GM21737 (cell line): ENCODE measurements around the gene RAMP2.
A peak's percentile ranks its signal among the peaks of the same experiment; 100 is the strongest.
"Not testable (repeated sequence)": the region's sequence is repeated elsewhere in the genome, so short reads cannot be mapped to it uniquely, and the experiment has no call there.

ENCODE experiments used
- ATAC-seq: cut with Tn5 transposase; IDR thresholded peaks from one replicate; pipeline ENCODE4 v1.9.1; 2021; ENCODE audit warnings: mild to moderate bottlenecking, moderate library complexity; ENCODE audit not compliant: unreplicated experiment

The RAMP2 gene, protein sequence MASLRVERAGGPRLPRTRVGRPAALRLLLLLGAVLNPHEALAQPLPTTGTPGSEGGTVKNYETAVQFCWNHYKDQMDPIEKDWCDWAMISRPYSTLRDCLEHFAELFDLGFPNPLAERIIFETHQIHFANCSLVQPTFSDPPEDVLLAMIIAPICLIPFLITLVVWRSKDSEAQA

DNA sequence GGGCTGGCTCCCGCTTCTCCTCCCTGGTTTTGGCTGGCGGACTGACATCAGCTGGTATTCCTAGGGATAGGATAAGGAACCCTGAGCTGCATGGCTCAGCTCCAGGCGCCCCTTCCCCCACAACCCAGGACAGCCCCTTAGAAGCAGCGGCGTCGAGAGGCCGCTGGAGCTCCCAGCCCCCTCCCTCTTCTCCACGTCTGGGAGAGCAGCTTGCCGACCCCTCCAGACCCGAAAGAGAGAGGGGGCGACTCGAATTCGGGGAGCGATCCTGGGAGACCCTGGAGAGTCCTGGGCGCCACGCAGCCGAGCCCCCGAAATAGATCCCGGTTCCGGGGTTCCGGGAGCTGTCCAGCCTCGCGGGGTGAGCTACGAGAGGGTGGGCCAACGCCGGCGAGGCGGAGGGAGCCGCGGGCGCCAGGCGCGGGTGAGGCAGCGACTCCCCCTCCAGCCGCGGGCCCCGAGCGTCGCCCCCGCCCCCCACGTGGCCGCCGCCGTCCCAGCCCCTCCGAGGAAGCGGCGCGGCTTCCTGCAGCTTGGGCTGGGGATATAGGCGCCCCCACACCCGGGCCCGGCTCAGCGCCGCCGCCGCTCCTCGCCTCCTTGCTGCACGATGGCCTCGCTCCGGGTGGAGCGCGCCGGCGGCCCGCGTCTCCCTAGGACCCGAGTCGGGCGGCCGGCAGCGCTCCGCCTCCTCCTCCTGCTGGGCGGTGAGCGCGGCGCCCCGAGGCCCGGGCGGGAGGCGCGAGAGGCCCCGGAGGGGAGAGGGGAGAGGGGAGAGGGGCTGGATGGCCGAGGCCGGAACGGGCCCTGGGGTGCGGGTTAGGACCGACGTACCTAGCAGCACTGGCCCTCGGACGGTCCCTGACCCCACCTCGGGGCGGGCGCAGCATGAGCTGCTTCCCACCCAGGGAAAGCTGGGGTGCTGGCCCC lies at the start of gene RAMP2:
TSS of gene RAMP2 (plus strand) at position 576 of the 930 bp plus-strand sequence. CDS start at position 611, 35 bp downstream.
- ATAC-seq, result no peak

DNA sequence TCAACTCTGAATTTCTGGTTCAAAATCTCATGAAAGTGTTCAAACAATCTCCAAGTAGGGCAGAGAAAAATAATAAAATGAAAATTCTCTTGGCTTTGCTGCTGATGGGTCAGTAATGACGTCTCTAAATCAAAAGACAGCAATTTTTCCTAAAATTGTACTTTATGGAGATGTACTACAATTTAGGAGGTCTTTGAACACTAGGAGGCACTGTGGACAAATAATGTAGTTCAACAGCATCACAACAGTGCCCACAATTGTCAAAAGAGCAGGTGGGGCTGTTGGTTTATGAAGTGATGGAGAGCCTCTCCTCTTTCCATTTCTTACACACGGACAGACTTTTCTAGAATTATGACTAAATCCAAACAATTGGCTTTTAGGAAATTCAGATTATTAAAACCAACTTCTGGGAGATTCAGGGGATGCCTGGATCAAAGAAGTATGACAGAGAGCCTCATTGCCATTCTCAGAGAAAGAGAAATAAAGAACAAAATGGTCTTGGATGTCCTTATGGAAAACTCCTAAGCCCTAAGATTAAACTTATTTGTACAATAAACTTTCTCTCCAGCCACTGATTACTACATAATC lies 39.9 kb upstream of the RAMP2 start:
- ATAC-seq, result no peak

DNA sequence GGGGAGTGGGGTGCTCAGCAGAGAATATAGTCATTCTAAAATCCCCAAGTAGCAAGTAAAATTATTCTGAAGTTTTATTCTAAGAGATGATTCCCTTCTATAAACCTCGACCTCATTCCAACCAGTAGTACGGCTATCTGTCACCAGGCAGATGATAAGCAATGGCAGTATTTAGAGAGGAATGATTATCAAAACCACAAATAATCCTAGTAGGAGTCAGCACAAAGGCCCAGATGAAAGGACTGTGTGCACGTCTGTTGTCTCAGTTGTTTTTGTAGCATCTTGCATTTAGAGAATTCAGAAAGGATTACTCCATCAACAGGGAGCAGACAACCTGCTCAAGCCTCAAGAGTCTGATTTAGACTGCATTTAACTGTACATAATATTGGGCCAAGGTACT lies 37.4 kb upstream of the RAMP2 start:
- no peak for ATAC-seq

DNA sequence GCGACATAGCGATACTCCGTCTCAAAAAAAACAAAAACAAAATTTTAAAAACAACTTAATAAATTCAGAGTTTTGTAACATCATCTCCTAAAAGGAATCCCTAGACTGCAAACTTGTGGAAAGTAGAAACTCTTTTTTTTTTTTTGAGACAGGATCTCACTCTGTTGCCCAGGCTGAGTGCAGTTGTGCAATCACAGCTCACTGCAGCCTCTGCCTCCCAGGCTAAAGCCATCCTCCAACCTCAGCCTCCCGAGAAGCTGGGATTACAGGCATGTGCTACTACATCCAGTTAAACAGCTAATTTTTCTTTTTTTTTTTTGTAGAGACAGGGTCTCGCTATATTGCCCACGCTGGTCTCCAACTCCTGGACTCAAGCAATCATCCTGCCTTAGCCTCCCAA lies 35.9 kb upstream of the RAMP2 start:
- ATAC-seq, result no peak

DNA sequence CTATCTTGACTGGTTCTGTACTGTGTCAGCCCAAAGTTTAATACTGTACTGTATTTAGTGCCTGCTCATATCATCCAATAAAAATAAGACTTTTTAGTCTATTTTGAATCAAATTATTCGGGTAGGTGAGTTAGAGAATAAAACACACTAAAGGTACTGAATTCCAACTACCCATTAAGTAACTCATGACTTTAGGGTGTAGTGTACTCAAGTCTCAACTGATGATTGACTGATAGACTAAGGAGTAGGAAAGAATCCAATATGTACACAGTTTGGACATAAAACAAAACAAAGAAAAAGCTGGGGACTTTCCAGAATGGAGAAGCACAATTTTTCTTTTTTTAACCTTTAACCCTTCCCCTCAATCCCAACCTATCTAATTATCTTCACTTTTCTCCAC lies 20.3 kb upstream of the RAMP2 start:
- no peak for ATAC-seq

DNA sequence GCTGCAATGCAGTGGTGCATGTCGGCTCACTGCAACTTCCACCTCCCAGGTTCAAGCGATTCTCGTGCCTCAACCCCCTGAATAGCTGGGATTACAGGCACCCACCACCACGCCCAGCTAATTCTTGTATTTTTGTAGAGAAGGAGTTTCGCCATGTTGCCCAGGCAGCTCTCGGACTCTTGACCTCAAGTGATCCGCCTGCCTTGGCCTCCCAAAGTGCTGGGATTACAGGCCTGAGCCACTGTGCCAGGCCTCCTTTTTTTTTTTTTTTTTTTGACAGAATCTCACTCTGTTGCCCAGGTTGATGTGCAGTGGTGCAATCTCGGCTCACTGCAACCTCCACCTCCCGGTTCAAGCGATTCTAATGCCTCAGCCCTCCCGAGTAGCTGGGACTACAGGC lies 18.1 kb upstream of the RAMP2 start:
- ATAC-seq, result not testable (repeated sequence)

DNA sequence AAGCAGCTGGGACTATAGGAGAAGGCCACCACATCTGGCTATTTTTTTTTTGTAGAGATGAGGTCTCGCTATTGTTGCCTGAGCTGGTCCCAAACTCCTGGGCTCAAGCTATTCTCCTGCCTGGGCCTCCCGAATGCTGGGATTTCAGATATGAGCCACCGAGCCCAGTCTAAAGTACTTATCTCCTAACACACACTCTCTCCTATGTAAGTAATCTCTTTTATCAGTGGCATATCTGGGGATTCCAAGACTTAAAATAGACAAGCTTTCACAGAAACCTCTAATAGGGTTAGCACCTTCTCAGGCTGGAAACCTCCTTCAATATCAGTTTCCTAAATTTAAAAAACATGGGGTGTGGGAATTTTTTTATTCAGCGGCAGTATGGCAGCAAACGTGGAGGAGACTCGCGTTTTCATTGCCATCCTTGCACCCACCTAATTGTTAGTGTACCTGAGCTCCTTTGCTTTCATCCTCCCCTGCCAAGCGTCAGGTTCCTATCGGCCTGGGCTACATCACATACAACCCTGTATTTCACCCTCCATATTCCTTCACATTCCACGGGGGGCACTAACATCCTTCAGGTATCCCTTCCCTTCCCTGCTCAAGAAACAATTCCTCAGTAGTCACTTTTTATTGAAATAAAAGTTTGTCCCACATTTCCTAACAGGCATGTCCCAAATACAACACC lies 17.3 kb upstream of the RAMP2 start:
- no peak for ATAC-seq

DNA sequence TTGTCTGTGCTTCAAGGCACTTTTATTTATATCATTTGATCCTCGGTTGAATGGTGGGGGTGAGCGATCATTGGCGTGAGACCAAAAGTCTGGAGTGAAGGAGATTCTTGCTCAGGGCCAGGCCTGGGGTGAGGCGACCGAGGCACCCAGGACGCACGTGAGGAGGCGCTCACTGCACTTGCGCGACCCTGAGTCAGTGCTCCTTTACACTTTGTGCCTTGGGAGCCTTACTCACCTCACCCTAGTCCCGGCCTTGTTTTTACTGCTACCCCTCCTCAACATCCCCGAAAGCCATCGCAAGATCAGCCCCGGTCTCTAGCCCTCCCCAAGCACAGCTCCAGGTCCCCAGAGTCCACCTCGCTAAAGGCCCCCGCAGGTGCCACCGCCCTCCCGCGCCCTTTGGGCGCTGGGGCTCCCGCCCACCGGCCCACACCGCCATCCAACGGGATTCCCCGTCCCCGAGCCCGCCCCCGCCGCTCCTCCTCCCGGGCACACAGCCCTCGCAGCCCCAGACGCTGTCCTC lies 16.7 kb upstream of the RAMP2 start:
- ATAC-seq, result peak; percentile 47

DNA sequence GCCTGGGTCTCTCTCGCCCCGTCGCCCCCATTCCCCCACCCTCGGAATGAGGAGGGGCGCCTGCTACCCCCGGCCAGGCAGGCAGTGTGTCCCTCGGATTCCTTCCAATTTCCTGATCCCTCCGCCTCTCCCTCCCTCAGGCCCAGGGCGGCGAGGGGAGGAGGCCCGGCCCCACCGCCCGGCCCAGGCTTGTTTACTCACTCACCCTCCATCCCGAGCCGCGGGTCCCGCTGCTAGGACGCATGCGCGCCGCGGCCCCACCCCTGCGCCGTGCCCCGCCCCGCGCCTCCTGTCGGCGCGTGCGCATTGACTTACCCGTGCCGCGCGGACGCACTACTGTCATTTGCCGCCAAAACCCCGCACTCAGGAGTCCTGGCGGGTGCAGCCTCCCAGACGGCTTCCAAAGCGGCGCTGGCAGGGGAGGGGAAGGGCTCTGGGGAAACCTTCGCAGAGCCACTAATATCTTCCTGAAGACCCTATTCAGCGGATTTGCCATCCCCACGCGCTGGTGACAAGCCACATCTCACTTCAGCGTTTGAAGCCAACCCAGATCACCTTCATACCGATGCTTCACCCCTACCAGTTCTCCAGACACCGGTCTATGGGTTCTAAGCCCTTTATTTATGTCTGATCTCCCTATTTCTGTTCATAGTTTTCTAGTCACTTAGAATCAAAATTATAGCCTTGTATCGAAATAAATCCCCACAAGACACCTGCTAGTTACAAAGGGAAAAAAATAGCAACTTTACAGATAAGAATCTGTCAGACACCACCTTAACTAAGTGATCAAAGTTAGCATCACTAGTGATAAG lies 16.0 kb upstream of the RAMP2 start, which contains the start of gene EZH1:
TSS of gene EZH1 (minus strand) at position 235 of the 812 bp plus-strand sequence. CDS start 16,099 bp downstream, outside the sequence.
- peak; percentile 86 for ATAC-seq

DNA sequence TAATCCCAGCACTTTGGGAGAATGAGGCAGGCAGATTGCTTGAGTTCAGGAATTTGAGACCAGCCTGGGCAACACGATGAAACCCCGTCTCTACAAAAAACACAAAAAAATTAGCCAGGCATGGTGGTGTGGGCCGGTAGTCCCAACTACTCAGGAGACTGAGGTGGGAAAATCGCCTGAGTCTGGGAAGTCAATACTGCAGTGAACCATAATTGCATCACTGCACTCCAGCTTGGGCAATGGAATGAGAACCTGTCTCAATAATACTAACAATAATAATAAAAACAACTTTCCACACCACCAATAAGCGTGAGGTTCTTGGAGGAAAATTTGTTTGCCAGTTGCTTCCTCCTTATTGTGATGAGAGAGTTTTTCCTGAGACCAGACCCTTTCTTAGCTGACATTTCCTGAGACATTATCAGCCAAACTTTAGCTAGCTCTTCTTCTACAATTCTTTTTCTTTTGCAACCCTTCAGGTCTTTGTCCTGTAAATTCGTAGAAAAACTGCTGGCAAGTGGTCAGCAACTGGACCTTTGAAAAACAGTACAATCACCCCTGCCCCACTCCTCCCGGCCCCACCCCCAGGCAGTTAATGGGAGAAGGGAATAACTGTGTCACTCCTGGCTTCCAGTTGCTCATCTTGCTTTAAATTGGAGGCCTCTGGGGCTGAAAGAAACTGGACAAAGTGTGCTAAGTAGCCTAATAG lies 12.7 kb upstream of the RAMP2 start:
- no peak for ATAC-seq

DNA sequence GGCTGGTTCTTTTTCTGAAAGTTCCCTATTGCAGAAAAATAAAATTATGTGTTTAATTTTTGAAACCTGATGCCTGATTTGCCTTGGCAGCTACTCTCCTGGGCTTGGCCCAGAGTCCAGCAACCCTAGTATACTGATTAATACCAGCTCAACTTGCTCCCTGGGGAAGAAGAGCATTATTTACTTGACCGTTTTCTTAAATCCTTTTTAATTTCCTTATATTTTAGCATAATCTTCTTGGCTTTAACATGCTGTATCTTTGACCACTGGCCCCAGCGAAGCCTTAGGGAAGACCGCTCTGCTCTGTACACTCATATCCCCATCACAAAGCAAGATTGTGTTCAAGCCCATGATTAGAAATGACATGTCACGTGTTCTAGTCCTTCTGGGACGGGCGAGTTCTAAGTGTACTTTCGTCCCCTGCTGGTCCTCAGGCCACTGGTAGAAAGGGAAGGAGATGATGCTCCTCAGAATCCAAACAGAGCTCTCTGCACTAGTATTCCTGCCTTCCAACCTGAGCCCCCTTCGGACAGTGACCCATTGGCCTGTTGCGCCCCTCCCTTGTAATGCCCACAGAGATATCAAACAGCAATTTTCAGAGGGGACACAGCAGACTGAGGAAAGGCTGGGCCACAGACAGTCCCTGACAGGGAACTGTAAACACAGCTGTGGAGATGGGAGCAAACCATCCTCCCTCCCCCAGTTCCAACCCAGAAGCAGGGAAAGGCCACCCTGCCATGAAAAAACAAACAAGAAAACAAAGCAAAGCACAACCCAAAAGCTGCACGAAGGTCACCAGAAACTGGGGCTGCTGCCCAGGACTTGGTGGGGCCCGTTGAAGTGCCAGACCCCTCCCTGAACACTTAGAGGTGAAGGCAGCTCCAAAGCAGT lies 11.9 kb upstream of the RAMP2 start:
- no peak for ATAC-seq

DNA sequence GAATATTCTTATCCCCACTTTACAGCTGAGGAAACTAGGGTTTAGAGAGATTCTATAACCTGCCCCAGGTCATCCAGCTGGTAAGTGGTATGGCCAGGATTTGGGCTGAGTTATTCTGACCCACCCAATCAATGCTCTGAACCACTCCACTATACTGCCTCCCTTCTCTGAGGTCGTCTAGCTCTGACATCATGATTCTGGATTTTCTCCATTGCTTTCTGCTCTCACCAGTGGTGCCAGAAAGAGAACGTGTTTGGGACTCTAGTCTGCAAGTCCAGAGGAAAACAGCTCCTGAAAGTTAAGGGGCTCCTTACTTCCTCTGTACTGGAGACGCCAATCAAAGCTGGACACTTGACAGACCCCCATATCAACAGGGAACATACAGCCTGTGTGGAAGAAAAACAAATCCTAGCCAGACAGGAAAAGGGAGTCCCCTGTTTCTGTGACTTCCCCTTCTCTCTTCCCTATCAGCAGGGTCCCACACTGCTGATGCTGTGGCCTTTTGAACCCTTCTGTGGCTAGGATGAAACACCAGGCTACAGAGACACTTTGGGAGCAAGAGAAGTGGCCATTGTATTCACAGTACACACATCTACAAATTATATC lies 10.2 kb upstream of the RAMP2 start:
- no peak for ATAC-seq

DNA sequence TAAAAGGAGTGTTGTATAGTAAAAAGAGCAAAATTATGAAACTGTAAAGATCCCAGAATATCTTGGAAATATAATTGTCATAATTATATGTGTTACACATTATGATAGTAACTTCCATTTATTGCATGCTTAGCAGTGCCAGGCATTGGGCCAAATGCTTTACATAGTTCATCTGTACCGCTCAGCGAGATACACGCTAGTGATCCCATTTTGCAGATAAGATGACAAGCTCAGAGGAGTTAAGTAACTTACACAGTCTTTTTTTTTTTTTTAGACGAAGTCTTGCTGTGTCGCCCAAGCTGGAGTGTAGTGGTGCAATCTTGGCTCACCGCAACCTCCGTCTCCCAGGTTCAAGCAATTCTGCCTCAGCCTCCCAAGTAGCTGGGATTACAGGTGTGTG lies 9.4 kb upstream of the RAMP2 start:
- ATAC-seq, result no peak

DNA sequence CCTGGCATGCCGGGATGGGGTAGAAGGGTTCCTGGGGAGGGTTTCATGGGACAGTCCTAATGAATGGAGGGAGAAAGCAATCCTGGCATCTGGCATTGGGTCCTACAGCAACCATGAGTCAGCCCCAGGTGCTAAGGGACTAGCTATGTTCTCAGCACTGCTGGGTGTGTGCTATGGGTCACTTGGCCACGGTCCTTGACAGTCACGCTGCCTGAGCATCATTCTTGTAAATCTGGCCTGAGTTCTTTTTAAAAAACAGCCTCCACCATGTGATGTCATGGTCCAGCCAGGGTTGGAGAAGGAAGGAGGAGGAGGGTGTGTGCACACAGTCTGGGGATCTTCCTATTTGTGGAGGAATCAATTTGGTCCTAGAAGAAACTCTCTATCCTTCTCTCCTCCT lies 6.2 kb upstream of the RAMP2 start:
- no peak for ATAC-seq

DNA sequence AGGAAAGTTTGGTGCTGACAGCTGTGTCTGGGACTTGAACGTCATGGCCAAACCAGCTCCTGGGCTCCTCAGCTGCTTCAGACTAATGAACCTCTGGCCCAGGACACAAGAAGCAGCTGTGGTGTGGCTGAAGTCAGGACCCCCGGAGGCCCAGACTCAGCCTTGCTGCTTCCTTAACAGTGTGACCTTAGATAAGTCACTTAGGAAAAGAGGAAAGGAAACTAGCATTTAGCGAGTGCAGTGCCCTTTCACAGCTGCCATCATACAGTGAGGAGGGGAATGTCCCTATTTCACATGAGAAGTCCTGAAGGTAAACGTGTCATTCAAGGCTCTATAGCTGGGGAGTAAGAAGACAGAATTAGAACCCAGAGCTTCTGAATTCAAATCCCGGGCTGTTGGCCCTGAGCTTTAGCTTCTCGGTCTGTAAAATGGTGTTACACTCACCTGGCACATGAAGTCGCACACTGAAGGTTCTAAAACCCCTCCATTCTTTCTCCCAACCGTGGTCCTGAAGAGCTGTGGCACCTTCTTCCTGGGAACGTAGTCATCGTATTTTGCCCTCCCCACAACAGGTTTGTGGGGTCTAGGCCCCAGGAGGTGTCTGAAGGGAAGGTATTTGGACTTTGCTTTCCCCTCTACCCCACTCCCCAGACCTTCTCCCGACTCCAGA lies 910 bp upstream of the RAMP2 start:
- no peak for ATAC-seq

DNA sequence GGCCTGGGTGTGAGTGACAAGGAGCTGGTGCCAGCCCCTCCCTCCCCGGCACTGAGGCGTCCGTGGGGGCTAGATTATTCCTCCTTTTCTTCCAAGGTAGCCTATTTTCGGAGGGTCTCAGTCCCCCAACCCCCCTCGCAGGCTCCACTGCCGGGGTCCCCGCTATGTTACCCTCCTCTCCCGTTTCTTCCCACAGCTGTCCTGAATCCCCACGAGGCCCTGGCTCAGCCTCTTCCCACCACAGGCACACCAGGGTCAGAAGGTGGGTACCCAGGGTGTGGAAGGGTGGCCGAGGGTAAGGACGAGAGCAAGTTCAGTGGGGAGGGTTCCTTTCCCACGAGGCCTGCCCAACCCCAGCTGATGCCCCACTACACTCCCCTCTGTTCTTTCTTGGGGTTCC lies 611 bp downstream of the RAMP2 start:
- ATAC-seq, result no peak

DNA sequence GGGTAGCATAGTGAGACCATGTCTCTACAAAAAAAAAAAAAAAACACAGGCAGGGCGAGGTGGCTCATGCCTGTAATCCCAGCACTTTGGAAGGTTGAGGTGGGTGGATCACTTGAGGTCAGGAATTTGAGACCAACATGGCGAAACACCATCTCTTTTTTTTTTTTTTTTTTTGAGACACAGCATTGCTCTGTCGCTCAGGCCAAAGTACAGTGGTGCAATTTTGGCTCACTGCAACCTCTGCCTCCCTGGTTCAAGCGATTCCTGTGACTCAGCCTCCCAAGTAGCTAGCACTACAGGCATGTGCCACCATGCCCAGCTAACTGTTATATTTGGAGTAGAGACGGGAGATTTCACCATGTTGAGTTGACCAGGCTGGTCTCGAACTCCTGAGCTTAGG lies 5.1 kb downstream of the RAMP2 start:
- ATAC-seq, result no peak

DNA sequence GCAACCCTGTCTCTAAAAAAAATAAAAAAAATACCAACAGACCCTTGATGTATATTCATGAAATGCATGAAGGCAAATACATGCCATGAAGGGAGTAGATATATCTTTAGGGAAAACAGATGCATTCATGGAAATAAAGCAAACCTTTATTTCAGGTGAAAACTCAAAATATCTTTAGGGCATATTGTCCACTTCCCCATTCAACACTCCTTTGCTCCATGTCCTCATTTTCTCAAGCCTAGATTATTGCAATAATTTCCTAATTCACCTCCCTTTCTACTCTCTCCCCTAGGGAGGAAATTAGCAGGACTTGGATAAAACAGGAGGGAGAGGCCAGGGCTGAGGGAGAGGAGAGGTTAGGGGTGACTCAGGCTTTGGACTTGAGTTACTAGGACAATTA lies 6.5 kb downstream of the RAMP2 start:
- no peak for ATAC-seq
